PFSK-1 (cell line): ENCODE results near the gene NPSR1.

ENCODE experiments used
- FOXP2 ChIP-seq: optimal IDR thresholded peaks from 2 replicates; pipeline ENCODE3; 2011; ENCODE audit warnings: borderline replicate concordance, control low read depth, inconsistent platforms; ENCODE audit not compliant: insufficient read depth; ENCODE audit errors: extremely low read length, extremely low read depth
- POLR2AphosphoS5 ChIP-seq: IDR thresholded peaks from 2 replicates; pipeline ENCODE4 v1.6.1; 2012; ENCODE audit warnings: low read depth, mild to moderate bottlenecking, control low read depth, low read length, moderate library complexity
- SIN3A ChIP-seq: IDR thresholded peaks from 2 replicates; pipeline ENCODE4 v1.6.1; 2012; ENCODE audit warnings: mild to moderate bottlenecking, low read length, moderate library complexity, borderline replicate concordance; ENCODE audit not compliant: insufficient read depth
- TAF1 ChIP-seq: IDR thresholded peaks from 2 replicates; pipeline ENCODE4 v1.6.1; 2012; ENCODE audit warnings: low read length, control low read depth, borderline replicate concordance; ENCODE audit not compliant: insufficient read depth
- TF ChIP-seq, protein P1 (sequence below), 2 experiments: IDR thresholded peaks; 2 replicates each; pipeline versions ENCODE4 v1.6.1 to v1.8.0; 2011 to 2012; ENCODE audit warnings: low read depth in 2 of 2, low read length in 2 of 2, control low read depth in 1 of 2, inconsistent platforms in 1 of 2, mild to moderate bottlenecking in 1 of 2, moderate library complexity in 1 of 2; ENCODE audit not compliant: insufficient read depth in 1 of 2

Gene NPSR1

GRCh38 chr7:34848670-34849069, 190.7 kb downstream of the NPSR1 start:
- TF ChIP-seq FOXP2 (no peak), SIN3A (no peak), POLR2AphosphoS5 (no peak), TAF1 (no peak)
- TF ChIP-seq, protein P1, sequence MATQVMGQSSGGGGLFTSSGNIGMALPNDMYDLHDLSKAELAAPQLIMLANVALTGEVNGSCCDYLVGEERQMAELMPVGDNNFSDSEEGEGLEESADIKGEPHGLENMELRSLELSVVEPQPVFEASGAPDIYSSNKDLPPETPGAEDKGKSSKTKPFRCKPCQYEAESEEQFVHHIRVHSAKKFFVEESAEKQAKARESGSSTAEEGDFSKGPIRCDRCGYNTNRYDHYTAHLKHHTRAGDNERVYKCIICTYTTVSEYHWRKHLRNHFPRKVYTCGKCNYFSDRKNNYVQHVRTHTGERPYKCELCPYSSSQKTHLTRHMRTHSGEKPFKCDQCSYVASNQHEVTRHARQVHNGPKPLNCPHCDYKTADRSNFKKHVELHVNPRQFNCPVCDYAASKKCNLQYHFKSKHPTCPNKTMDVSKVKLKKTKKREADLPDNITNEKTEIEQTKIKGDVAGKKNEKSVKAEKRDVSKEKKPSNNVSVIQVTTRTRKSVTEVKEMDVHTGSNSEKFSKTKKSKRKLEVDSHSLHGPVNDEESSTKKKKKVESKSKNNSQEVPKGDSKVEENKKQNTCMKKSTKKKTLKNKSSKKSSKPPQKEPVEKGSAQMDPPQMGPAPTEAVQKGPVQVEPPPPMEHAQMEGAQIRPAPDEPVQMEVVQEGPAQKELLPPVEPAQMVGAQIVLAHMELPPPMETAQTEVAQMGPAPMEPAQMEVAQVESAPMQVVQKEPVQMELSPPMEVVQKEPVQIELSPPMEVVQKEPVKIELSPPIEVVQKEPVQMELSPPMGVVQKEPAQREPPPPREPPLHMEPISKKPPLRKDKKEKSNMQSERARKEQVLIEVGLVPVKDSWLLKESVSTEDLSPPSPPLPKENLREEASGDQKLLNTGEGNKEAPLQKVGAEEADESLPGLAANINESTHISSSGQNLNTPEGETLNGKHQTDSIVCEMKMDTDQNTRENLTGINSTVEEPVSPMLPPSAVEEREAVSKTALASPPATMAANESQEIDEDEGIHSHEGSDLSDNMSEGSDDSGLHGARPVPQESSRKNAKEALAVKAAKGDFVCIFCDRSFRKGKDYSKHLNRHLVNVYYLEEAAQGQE (IDR thresholded peaks at IDR 0.05; ENCODE audit: insufficient read depth in 1 of 2, low read depth in 2 of 2, low read length in 2 of 2) = no peak

GRCh38 chr7:34849163-34849960, 191.3 kb downstream of the NPSR1 start:
- TF ChIP-seq TAF1 = no peak
- TF ChIP-seq FOXP2 = no peak
- TF ChIP-seq, protein P1 (IDR thresholded peaks at IDR 0.05; ENCODE audit: insufficient read depth in 1 of 2, low read depth in 2 of 2, low read length in 2 of 2) = peak in 1 of 2 experiments; percentile 88; a peak in 2 of 4 replicates
- TF ChIP-seq SIN3A = no peak
- no peak for TF ChIP-seq POLR2AphosphoS5

DNA sequence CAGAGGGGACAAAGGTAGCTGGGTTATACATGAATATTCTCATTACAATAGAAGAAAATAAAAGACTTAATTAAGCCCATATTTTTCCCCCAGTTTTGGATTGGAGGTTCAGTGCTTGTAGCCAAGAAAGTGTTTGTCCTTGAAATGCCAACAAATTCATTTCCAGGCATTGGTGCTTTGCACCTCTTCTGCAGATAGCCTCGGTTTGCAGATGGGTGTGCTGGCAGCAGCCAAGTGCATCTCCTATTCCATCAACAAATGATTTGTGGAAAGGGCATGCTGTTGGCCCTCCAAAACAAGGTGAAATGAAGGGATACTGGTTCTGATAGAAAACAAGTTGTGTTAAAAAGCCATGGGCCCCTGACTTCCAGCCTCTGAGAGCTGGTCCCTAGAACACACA, 192.0 kb downstream of the NPSR1 start:
- TF ChIP-seq TAF1 (no peak), FOXP2 (no peak), SIN3A (no peak)

GRCh38 chr7:34850681-34851080, 192.7 kb downstream of the NPSR1 start:
- TF ChIP-seq POLR2AphosphoS5 = no peak
- TF ChIP-seq FOXP2 = no peak
- TF ChIP-seq, protein P1 (IDR thresholded peaks at IDR 0.05; ENCODE audit: insufficient read depth in 1 of 2, low read depth in 2 of 2, low read length in 2 of 2) = no peak
- TF ChIP-seq TAF1 = no peak
- TF ChIP-seq SIN3A = no peak

DNA sequence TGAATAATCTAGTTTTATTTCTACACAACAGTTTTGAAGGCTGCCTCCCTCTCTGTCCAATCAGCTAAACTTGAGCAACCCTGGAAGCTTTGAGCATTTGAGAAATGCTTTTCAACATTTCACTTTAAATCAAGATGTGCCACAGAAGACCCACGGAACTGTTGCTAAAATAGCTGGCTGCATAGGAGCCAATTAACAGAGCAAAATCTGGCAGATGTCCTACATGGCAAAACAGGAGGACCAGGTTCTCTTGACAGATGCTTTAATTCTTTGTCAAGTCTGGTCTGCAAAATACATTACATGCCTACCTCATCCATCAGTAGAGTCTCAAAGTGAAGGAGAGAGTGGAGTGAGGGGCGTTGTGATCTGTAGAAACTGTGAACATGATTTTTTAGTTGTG, 193.4 kb downstream of the NPSR1 start:
- TF ChIP-seq, protein P1 (IDR thresholded peaks at IDR 0.05; ENCODE audit: insufficient read depth in 1 of 2, low read depth in 2 of 2, low read length in 2 of 2) = no peak
- TF ChIP-seq FOXP2 (no peak), TAF1 (no peak), POLR2AphosphoS5 (no peak)
